ENCODE results near the gene CCR1.
"Not testable (repeated sequence)": the region's sequence is repeated elsewhere in the genome, so short reads cannot be mapped to it uniquely, and the experiment has no call there.

CCR1 gene

DNA sequence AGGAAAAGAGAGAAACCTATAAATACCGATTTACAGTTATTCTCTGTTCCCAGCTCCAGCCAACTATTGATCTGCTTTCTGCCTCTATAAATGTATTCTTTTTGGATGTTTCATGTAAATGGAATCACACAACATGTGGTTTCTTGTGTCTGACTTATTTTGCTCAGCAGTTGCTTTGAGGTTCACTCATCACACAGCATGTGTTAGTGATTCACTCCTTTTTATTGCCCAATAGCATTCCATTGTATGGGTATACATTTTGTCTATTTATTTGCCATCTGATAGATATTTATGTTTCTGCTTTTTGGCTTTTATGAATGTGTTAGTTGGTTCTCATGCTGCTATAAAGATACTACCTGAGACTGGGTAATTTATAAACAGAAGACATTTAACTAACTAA, 23.6 kb downstream of the CCR1 start:
- no peak for DNase-seq (ENCODE audit: extremely low read depth in 1 of 2, low read depth in 1 of 2)

DNA sequence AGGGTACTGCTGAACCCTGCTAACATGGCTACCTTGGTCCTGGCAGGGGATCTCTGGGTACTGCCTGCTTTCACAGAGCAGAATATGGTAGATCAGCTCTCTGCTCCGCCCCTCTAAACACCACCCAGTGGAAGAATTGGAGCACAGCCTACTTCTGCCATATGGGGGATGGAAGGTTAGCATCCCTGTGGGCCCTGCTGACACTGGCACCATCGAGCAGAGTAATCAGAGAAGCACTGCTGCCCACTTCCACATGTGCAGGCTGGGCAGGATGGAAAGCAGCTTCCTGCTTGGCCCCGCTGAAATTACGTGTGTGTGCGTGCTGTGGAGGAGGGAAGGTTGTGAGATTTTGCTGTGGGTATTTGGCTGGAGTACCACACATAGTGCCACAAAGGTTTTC, 24.8 kb downstream of the CCR1 start:
- DNase-seq (ENCODE audit: extremely low read depth in 1 of 2, low read depth in 1 of 2), result no peak

- no peak for DNase-seq (ENCODE audit: extremely low read depth in 1 of 2, low read depth in 1 of 2)
Measured at GRCh38 chr3:46168583-46169345, 39.3 kb downstream of the CCR1 start.

GRCh38 chr3:46163556-46164041, 44.5 kb downstream of the CCR1 start:
- no peak for DNase-seq (ENCODE audit: extremely low read depth in 1 of 2, low read depth in 1 of 2)

- no peak for DNase-seq (ENCODE audit: extremely low read depth in 1 of 2, low read depth in 1 of 2)
Measured at GRCh38 chr3:46162975-46163555, 45.0 kb downstream of the CCR1 start.

DNA sequence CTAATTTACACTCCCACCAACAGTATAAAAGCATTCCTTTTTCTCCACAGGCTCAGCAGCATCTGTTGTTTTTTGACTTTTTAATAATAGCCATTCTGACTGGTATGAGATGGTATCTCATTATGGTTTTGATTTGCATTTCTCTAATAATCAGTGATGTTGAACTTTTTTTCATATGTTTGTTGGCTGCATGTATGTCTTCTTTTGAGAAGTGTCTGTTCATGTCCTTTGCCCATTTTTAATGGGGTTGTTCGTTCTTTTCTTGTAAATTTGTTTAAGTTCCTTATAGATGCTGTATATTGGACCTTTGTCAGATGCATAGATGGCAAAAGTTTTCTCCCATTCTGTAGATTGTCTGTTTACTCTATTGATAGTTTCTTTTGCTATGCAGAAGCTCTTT, 50.4 kb downstream of the CCR1 start:
- DNase-seq (ENCODE audit: extremely low read depth in 1 of 2, low read depth in 1 of 2), result not testable (repeated sequence)

GRCh38 chr3:46154311-46154710, 53.8 kb downstream of the CCR1 start:
- no peak for DNase-seq (ENCODE audit: extremely low read depth in 1 of 2, low read depth in 1 of 2)

Measured in stimulated activated CD8-positive, alpha-beta memory T cell treated with anti-CD3 and anti-CD28 coated beads, Interleukin-7, amount 100 ng/mL, for 48 hours (primary cell).